GM18508 (cell line): ENCODE measurements around the gene MB.

Source experiments
- ATAC-seq: cut with Tn5 transposase; IDR thresholded peaks from one replicate; pipeline ENCODE4 v1.9.1; 2021; ENCODE audit warnings: moderate number of reproducible peaks; ENCODE audit not compliant: insufficient read depth, unreplicated experiment

Gene MB

DNA sequence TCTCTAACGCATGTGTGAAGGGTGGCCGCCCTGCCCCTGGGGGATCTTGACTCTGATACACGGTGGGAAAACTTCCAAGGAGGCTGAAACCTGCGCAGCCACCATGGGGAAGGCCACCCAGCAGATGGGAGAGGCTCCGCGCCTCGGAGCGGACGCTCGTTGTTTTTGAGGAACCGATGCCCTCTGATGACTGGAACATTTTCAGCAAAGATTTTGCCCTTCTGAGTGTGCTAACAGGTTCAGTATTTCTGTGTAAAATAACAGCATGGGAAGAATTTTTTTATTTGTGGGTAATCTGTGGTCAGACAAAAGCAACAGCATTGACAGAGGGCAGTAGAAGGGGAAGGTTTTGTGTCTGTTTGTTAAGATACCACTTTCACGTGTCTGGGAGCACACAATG, 16.7 kb downstream of the MB start:
- no peak for ATAC-seq

DNA sequence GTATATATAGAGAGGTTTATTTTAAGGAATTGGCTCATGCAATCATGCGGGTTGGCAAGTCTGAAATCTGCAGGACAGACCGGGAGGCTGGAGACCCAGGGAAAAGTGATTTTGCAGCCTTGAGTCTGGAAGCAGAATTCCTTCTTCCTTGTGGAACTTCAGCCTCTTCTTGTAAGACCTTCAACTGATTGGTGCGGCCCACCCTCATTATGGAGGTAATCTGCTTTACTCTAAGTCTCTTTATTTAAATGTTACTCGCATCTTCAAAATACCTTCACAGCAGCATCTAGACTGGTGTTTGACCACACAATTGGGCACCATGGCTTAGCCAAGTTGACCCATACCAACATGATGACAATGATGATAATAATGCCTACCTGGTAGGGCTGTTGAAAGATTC, 17.8 kb downstream of the MB start:
- ATAC-seq = no peak

GRCh38 chr22:35598396-35598710, 18.8 kb downstream of the MB start:
- no peak for ATAC-seq

GRCh38 chr22:35597692-35598395, 19.3 kb downstream of the MB start:
- ATAC-seq = no peak

- no peak for ATAC-seq
These were observed 20.3 kb downstream of the MB start for GRCh38 chr22:35596821-35597220.

DNA sequence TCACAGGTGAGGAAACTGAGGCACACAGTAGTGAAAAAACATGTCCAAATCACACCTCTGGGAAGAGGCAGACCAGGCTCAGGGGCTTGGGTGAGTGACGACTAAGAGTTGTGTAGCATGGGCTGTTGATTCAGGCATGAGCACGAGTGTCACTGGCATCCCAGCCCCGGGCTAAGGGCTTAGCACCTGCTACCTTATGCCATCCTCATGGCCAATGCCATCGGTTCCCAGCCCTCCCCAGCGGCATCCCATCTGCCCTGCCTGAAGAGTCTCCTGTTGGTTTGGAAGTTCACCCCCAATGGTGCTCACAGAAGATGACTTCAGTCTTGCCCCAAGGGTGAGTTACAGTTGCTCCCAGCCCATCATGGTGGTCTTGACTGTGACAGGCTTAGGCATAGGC, 22.4 kb downstream of the MB start:
- no peak for ATAC-seq

GRCh38 chr22:35593891-35594470, 23.1 kb downstream of the MB start:
- no peak for ATAC-seq

- no peak for ATAC-seq
These were observed 23.8 kb downstream of the MB start for GRCh38 chr22:35593071-35593890.

DNA sequence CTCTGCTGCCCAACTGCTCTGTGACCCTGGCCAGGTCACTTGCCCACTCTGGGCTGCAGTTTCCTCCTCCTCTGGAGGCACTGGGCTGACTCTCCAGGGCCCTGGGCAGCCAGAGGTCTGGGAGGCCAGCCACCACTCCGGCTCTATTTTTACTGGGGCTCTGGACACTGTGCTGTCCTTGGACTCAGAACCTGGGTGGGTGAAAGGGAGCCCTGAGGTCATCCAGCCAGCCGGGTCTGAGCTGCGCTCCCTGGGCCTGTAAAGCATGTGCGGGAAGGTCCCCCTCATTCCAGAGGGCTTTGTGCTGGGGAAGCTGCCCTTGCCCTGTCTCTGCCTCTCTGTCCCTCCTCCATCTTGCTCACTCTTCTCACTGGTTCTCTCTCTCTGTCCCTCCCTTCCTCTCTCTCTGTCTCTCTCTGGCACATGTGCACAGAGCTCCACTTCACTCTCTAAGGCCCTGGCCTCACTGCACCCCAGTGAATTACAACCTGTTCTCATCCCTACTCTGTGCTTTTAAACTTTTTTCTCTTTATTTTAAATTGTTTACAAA, 24.6 kb downstream of the MB start:
- ATAC-seq = no peak

GRCh38 chr22:35591714-35592417, 25.3 kb downstream of the MB start:
- ATAC-seq = no peak

- ATAC-seq = no peak
These were observed 26.4 kb downstream of the MB start for GRCh38 chr22:35590634-35591295.

DNA sequence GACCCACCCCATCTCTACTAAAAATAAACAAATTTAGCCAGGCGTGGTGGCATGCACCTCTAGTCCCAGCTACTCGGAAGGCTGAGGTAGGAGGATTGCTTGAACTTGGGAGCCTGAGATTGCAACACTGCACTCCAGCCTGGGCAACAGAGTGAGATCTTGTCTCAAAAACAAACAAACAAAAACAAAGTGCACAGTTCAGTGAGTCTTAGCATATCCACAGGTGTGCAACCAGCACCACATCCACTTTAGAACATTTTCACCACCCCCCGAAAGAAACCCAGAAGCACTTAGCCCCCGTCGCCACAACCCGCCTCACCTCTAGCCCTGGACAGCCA, 27.4 kb downstream of the MB start:
- no peak for ATAC-seq

- no peak for ATAC-seq
These were observed 27.9 kb downstream of the MB start for GRCh38 chr22:35589071-35589755.

- no peak for ATAC-seq
These were observed 29.2 kb downstream of the MB start for GRCh38 chr22:35587896-35588295.

DNA sequence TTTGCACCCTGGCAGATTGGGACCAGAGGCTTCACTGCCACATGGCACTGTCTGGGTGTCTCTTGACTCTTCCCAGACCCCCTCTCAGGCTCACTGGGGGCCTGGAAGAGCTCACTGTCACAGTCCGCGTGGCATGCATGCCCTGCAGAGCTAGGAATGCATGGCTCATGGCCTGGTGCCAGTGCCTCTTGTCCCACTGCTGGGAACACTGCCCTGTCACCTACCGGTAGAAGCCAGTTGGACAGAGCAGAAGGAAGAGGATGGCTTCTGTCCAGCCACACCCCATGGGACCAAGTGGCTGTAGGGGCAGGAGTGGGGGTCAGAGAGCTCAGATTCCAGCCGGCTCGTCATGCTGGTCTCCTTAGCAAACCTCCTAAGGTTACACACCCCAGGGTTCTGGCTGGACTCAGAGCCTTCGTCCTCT, 29.7 kb downstream of the MB start:
- ATAC-seq = no peak

DNA sequence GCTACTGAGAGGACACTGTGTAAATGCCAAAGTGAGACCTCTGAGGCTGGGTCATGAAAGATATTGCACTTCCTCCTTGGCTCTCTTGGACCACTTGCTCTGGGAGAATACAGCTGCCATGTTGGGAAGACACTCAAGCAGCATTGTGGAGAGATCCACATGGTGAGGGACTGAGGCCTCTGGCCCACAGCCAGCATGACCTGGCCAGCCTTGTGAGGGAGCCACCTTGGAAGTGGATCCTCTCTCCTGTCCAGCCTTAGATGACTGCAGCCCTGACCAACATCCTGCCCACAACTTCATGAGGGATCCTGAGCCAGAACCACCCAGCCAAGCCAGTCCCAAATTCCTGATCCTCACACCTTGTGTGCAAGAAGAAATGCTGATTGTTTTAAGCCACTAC, 30.4 kb downstream of the MB start:
- ATAC-seq = no peak

GRCh38 chr22:35582861-35583670, 34.1 kb downstream of the MB start:
- no peak for ATAC-seq

DNA sequence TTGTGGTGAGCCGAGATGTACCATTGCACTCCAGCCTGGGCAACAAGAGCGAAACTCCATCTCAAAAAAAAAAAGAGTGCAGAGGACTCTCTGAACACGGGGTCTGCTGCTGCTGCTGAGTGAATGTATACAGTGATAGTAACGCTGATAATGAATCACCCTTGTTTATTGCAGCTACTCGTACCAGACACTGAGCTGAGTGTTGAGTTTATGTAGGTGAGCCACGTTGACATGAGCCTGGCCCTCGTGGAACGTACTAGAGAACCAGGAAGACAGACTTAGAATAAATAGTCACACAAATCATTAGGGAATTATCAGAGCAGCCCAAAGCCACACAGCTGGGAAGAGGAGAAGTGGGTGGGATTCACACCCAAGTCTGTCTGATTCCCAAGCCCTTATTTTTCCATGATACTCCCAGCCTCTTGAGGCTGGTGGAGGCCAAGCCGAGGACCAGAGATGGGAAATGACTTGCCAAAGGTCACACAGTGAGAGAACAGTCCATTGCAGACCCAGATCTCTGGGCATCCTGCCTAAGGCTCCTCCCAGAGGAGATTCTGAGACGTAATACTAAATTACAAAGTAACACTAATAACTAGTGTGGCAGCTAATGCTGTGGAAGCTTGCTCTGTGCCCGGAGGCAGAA, 34.8 kb downstream of the MB start:
- no peak for ATAC-seq

DNA sequence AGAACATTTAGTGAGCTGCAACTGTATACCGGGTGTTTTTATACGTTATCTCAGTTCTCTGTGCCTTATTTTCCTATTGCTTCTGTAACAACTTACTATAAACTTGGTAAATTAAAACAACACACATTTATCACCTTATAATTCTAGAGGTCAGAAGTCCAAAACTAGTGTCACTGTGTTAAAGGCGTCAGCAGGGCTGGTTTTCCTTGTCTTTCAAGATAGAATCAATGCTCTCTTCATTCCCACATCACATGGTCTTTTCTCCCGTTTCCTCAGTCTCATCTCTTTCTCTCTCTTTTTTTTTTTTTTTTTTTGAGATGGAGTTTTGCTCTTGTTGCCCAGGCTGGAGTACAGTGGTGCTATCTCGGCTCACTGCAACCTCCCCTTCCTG, 36.1 kb downstream of the MB start:
- ATAC-seq = no peak
